K562 (cell line): Measurements from ENCODE around the gene TRAPPC4. TPM values are rescaled to one million over a fixed set of nuclear protein-coding genes. Genes with fewer than 3 reads are reported as not detected.
A peak's percentile ranks its signal among the peaks of the same experiment; 100 is the strongest.

Source experiments
- CHD4 ChIP-seq: fragments of 200-600 bp; sonication (generic); IDR thresholded peaks from 3 replicates; pipeline ENCODE4 v1.6.1; 2012; ENCODE audit warnings: low read depth, mild to moderate bottlenecking, mixed read lengths, low read length, inconsistent platforms; ENCODE audit not compliant: insufficient read depth, insufficient replicate concordance, poor library complexity, severe bottlenecking
- EWSR1 ChIP-seq: fragments of 450-650 bp; IDR thresholded peaks from 2 replicates; pipeline ENCODE4 v1.6.1; 2018; ENCODE audit warnings: borderline replicate concordance, mild to moderate bottlenecking, low read depth, moderate library complexity; ENCODE audit not compliant: partially characterized antibody
- FOXJ2 ChIP-seq: fragments of 200-800 bp; sonication (Bioruptor generic); IDR thresholded peaks from 2 replicates; pipeline ENCODE4 v1.6.1; 2016; ENCODE audit warnings: missing genetic modification characterization, missing compliant biosample characterization
- NFXL1 ChIP-seq: fragments of 450-650 bp; formaldehyde crosslinking; IDR thresholded peaks from 2 replicates; pipeline ENCODE4 v1.4.0; 2021; ENCODE audit warnings: mild to moderate bottlenecking
- PHTF2 ChIP-seq: fragments of 250-450 bp; sonication (Bioruptor Pico); IDR thresholded peaks from 2 replicates; pipeline ENCODE4 v1.5.0; 2021; ENCODE audit warnings: mild to moderate bottlenecking
- POLR2A ChIP-seq: fragments of 450-650 bp; conservative IDR thresholded peaks from 2 replicates; pipeline ENCODE4 v1.6.1; 2016
- POLR2B ChIP-seq: fragments of 450-650 bp; IDR thresholded peaks from 2 replicates; pipeline ENCODE4 v1.6.1; 2018; ENCODE audit warnings: low read depth; ENCODE audit not compliant: partially characterized antibody
- PTBP1 ChIP-seq: fragments of 200-400 bp; formaldehyde crosslinking; IDR thresholded peaks from 2 replicates; pipeline ENCODE4 v1.6.1; 2017; ENCODE audit warnings: low read depth, low read length
- SIRT6 ChIP-seq: IDR thresholded peaks from one replicate; pipeline ENCODE4 v1.6.1; 2012; ENCODE audit warnings: low read depth, mild to moderate bottlenecking, control low read depth, inconsistent platforms, low read length, moderate library complexity
- SUPT5H ChIP-seq: fragments of 450-650 bp; IDR thresholded peaks from 2 replicates; pipeline ENCODE4 v1.6.1; 2016
- TBP ChIP-seq: optimal IDR thresholded peaks from 2 replicates; pipeline ENCODE3; 2011; ENCODE audit warnings: low read depth, low read length, improper control_type of control experiment
- TEAD4 ChIP-seq, 2 experiments: sonication (generic) in 1 of 2; formaldehyde crosslinking in 1 of 2; IDR thresholded peaks; 2 replicates each; pipeline versions ENCODE4 v1.6.1 to v1.8.0; 2012 to 2022; ENCODE audit warnings: borderline replicate concordance in 1 of 2, inconsistent platforms in 1 of 2, low read length in 1 of 2, mild to moderate bottlenecking in 1 of 2, missing genetic modification reagents in 1 of 2
- ZNF584 ChIP-seq: fragments of 200-800 bp; sonication (Bioruptor generic); IDR thresholded peaks from 2 replicates; pipeline ENCODE4 v1.6.1; 2016; ENCODE audit warnings: low read depth, mild to moderate bottlenecking, missing genetic modification characterization, missing compliant biosample characterization
- polyA plus RNA-seq, 8 experiments: library from polyadenylated mRNA; depleted of rRNA in 4 of 8; stranded (reverse) in 5 of 8; unstranded in 3 of 8; fragments of >200 nt; fragmentation: Nextera tagmentation in 2 of 8; fragmentation: Illumina TruSeq in 1 of 8; extraction: Ambion mirVana in 2 of 8; extraction: Trizol in 1 of 8; gene quantifications; 2 replicates each; pipeline versions ENCODE4 v1.2.1 to v1.2.3, GENCODE V29; 2011 to 2014; ENCODE audit warnings: inconsistent platforms in 1 of 8, missing spikeins in 1 of 8
- total RNA-seq, 7 experiments: library from RNA; depleted of rRNA in 6 of 7; stranded (reverse); fragments of >200 nt in 6 of 7; fragmentation: Illumina TruSeq in 2 of 7; extraction: Trizol in 2 of 7; gene quantifications; 2 replicates each; pipeline versions ENCODE4 v1.2.1 to v1.2.3, GENCODE V29; 2011 to 2021; ENCODE audit warnings: low replicate concordance in 1 of 7
- TF ChIP-seq, protein P1 (sequence below), 3 experiments: fragments of 200-800 bp in 1 of 3; fragments of 250-450 bp in 1 of 3; fragments of 450-650 bp in 1 of 3; sonication (Bioruptor Pico) in 1 of 3; sonication (Bioruptor generic) in 1 of 3; formaldehyde crosslinking in 1 of 3; IDR thresholded peaks; 2 replicates each; pipeline versions ENCODE4 v1.6.1 to v1.8.0; 2016 to 2022; ENCODE audit warnings: mild to moderate bottlenecking in 2 of 3, missing genetic modification characterization in 2 of 3, missing compliant biosample characterization in 1 of 3, moderate library complexity in 1 of 3
- TF ChIP-seq, protein P2 (sequence below): IDR thresholded peaks from 2 replicates; pipeline ENCODE4 v1.6.1; 2012; ENCODE audit warnings: low read depth, low read length, improper control_type of control experiment, borderline replicate concordance
- TF ChIP-seq, protein P3 (sequence below): fragments of 250-450 bp; sonication (Bioruptor Pico); IDR thresholded peaks from 2 replicates; pipeline ENCODE4 v1.4.0; 2020; ENCODE audit warnings: mild to moderate bottlenecking
- TF ChIP-seq, protein P4 (sequence below): fragments of 250-450 bp; sonication (Bioruptor Pico); IDR thresholded peaks from 2 replicates; pipeline ENCODE4 v1.8.0; 2021; ENCODE audit warnings: mild to moderate bottlenecking, moderate library complexity
- TF ChIP-seq, protein P5 (sequence below): fragments of 250-450 bp; sonication (Bioruptor Pico); IDR thresholded peaks from 2 replicates; pipeline ENCODE4 v1.5.0; 2021

The TRAPPC4 gene
- total and polyA plus RNA-seq, 9 of the 15 experiments (the other 6 are each of a cell fraction or from before 2014, with no cell fraction given): 121 to 524 (median 142) TPM

DNA sequence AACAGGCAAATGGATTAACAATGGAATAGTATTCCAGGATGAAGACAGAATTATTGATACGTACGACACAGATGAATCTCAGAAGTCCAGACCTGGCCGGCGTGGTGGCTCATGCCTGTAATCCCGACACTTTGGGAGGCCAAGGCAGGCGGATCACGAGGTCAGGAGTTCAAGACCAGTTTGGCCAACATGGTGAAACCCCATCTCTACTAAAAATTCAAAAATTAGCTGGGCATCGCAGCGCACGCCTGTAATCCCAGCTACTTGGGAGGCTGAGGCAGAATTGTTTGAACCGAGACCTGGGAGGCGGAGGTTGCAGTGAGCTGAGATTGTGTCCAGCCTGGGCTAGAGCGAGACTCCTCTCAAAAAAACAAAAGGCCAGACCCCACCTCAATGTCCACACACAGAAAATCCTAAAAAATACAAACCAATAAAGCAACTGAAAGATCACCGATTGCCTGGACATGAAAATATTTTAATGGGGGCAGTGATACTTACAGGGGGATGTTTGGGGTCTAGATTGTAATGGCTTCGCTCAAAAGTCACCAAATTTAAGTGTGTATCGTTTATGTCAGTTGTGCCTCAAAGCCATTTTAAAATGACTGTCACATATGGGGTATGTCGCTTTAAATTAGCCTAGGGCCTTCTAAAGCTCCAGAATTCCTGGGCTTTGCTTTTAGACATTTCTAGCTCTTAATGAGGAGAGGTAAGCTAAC, 4.2 kb upstream of the TRAPPC4 start (continued):
- TF ChIP-seq, protein P1, sequence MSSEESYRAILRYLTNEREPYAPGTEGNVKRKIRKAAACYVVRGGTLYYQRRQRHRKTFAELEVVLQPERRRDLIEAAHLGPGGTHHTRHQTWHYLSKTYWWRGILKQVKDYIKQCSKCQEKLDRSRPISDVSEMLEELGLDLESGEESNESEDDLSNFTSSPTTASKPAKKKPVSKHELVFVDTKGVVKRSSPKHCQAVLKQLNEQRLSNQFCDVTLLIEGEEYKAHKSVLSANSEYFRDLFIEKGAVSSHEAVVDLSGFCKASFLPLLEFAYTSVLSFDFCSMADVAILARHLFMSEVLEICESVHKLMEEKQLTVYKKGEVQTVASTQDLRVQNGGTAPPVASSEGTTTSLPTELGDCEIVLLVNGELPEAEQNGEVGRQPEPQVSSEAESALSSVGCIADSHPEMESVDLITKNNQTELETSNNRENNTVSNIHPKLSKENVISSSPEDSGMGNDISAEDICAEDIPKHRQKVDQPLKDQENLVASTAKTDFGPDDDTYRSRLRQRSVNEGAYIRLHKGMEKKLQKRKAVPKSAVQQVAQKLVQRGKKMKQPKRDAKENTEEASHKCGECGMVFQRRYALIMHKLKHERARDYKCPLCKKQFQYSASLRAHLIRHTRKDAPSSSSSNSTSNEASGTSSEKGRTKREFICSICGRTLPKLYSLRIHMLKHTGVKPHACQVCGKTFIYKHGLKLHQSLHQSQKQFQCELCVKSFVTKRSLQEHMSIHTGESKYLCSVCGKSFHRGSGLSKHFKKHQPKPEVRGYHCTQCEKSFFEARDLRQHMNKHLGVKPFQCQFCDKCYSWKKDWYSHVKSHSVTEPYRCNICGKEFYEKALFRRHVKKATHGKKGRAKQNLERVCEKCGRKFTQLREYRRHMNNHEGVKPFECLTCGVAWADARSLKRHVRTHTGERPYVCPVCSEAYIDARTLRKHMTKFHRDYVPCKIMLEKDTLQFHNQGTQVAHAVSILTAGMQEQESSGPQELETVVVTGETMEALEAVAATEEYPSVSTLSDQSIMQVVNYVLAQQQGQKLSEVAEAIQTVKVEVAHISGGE (CRISPR knock-in tag; IDR thresholded peaks at IDR 0.05): no peak
- TF ChIP-seq CHD4 (no peak), SUPT5H (peak; percentile 72), NFXL1 (CRISPR knock-in tag) (0 out of 2 replicates have a peak, but pooled peaks have one; percentile 29), PTBP1 (no peak), TBP (no peak), FOXJ2 (tag) (no peak), TEAD4 (IDR thresholded peaks at IDR 0.05; ENCODE audit: low read length) (0 out of 2 replicates have a peak, but pooled peaks have one; percentile 3), TEAD4 (CRISPR knock-in tag; IDR thresholded peaks at IDR 0.05; ENCODE audit: borderline replicate concordance) (no peak), PHTF2 (CRISPR knock-in tag) (no peak), EWSR1 (peak; percentile 87), SIRT6 (peak; percentile 30), POLR2B (peak; percentile 66), ZNF584 (CRISPR knock-in tag) (no peak), POLR2A (peak; percentile 80)
- TF ChIP-seq, protein P2, sequence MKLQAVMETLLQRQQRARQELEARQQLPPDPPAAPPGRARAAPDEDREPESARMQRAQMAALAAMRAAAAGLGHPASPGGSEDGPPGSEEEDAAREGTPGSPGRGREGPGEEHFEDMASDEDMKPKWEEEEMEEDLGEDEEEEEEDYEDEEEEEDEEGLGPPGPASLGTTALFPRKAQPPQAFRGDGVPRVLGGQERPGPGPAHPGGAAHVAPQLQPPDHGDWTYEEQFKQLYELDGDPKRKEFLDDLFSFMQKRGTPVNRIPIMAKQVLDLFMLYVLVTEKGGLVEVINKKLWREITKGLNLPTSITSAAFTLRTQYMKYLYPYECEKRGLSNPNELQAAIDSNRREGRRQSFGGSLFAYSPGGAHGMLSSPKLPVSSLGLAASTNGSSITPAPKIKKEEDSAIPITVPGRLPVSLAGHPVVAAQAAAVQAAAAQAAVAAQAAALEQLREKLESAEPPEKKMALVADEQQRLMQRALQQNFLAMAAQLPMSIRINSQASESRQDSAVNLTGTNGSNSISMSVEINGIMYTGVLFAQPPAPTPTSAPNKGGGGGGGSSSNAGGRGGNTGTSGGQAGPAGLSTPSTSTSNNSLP: no peak
- TF ChIP-seq, protein P3, sequence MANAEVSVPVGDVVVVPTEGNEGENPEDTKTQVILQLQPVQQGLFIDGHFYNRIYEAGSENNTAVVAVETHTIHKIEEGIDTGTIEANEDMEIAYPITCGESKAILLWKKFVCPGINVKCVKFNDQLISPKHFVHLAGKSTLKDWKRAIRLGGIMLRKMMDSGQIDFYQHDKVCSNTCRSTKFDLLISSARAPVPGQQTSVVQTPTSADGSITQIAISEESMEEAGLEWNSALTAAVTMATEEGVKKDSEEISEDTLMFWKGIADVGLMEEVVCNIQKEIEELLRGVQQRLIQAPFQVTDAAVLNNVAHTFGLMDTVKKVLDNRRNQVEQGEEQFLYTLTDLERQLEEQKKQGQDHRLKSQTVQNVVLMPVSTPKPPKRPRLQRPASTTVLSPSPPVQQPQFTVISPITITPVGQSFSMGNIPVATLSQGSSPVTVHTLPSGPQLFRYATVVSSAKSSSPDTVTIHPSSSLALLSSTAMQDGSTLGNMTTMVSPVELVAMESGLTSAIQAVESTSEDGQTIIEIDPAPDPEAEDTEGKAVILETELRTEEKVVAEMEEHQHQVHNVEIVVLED (CRISPR knock-in tag): no peak
- TF ChIP-seq, protein P4, sequence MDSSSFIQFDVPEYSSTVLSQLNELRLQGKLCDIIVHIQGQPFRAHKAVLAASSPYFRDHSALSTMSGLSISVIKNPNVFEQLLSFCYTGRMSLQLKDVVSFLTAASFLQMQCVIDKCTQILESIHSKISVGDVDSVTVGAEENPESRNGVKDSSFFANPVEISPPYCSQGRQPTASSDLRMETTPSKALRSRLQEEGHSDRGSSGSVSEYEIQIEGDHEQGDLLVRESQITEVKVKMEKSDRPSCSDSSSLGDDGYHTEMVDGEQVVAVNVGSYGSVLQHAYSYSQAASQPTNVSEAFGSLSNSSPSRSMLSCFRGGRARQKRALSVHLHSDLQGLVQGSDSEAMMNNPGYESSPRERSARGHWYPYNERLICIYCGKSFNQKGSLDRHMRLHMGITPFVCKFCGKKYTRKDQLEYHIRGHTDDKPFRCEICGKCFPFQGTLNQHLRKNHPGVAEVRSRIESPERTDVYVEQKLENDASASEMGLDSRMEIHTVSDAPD (CRISPR knock-in tag): no peak
- TF ChIP-seq, protein P5, sequence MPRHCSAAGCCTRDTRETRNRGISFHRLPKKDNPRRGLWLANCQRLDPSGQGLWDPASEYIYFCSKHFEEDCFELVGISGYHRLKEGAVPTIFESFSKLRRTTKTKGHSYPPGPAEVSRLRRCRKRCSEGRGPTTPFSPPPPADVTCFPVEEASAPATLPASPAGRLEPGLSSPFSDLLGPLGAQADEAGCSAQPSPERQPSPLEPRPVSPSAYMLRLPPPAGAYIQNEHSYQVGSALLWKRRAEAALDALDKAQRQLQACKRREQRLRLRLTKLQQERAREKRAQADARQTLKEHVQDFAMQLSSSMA (CRISPR knock-in tag): no peak
